GM21825 (cell line): ENCODE measurements around the gene TMEM225B.
"Not testable (repeated sequence)": the region's sequence is repeated elsewhere in the genome, so short reads cannot be mapped to it uniquely, and the experiment has no call there.

Experiments
- ATAC-seq: cut with Tn5 transposase; IDR thresholded peaks from one replicate; pipeline ENCODE4 v1.9.1; 2021; ENCODE audit warnings: mild to moderate bottlenecking, moderate library complexity; ENCODE audit not compliant: unreplicated experiment

The TMEM225B gene

DNA sequence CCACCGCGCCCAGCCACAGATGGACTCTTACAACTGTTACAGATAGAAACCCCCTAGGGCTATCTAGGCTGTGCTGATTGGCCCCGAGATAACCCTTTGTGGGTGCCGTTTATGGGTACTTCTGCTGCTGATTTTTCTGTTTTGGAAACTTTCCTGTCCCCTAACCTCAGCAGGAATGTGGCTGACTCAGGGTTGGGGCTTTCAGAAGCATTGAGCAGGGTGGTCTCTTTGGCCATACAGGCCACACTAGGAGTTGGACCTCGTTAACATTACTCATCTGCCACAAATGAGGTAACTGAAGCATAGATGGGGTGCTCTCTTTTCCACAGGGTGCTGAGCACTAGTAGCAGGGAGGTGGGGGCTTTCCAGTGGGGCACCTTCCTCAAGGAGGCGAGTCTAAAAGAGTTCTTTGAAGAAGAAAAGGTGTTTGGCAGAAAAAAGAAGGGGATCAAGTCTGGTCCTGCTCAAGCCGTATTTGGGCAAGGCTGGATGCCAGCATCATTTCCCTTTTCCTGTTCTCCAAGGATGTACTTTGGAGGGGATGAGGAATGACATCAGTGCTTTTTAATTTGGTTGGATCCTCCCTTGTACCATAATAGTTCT lies 25.1 kb downstream of the TMEM225B start:
- no peak for ATAC-seq

DNA sequence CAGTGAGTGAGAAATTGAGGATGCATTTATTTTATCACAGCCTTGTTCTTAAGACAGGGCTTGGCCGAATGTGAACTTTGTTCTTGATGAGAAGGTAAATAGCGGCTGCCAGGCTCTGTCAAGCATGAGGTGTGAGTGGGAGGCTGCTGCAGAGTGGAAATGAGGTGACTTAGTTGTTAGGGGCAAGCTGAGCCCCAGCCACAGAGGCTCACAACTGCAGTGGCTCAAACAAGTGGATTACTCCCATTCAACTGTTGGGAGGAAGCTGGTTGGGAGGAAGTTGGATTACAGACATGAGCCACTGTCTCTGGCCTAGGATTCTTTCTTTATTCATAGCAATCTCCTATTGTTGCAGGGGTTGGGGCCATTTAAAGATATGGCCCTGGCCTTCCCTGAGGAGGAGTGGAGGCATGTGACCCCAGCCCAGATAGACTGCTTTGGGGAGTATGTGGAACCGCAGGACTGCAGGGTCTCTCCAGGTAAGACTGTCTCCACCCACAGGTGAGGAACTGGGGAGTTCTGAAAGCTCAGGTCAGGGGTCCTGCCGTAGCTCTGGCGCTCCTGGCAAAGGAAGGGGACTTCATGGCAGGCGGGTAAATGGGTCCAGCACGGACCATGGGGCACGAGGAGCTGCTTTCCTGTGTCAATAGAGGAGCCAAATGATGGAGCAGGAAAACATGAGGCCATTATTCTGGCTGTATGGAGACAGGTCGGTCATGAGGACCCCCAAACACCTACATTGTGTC lies 25.8 kb downstream of the TMEM225B start:
- no peak for ATAC-seq

DNA sequence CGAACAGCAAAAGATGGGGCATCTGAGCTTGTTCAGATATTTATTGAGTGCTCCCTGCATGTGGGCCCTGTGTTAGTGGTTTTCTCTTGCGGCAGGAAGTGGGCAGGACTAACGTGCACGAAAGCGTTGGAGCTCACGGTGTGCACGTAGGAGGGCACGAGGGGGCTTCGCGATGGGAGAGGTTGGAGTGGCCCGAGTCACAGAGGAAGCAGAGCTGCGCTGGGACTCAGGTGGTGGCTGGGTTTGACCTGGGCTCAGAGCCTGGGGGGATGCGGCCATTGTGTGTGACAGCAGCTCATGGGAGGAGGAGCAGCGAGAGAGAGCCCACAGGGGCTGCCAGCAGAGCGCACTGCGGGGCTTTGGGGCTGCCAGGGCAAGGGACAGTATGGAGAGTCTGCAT lies 26.4 kb downstream of the TMEM225B start:
- ATAC-seq = no peak

DNA sequence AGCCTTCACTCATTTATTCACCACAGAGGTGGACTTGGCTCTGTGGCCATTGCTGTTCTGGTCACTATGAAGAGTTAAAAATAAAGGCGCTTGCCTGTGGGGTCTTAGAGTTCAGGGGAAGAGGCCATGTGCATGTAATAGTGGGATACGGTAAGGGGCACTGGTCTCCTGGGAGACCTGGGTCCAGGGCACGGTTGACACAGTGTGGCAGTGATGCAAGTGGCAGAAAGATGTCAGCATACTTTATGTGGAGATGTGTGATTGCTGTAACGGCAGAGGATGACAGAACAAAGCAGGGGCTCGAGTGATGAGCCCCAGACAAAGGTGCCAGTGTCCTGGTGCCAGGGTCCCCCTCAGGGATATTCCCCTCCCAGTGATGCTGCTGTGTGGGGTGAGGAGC lies 27.3 kb downstream of the TMEM225B start:
- no peak for ATAC-seq

DNA sequence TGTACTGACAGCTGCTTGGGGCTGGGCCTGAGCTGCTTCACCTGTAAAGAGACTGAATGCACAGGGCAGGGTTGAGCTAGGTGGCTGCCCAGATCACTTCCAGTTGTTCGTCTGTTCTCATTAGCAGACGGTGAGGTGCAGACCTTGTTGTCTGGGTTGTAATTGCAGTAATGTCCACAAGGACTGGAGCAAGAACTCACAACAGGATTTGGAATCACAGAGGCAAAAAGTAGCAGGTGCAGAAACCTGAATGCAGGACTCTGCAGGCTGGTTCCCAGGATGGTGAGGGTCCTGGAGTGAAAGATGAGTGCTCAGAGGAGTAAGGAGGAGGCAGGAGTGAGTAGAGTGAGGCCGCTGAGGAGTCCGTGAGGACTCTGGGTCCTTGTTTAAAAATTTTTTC lies 27.9 kb downstream of the TMEM225B start:
- ATAC-seq = no peak

DNA sequence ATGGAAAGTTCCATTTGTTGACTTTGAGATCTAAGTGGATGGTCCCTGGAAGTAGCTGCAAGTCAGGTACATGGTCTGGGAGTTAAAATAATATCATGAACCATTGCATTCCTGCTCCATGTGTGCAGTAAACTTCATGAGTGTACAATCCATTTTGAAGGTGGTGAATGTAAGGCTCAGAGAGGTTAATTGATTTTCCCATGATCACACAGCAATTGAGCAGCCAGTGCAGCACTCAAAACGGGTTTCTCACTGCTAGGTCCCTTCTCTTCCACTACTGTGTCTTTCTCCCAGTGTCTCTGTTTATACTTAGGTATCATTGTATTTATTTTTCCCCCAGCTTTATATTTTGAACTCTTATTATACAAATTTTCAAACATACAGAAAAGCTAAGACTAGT lies 28.6 kb downstream of the TMEM225B start:
- no peak for ATAC-seq

DNA sequence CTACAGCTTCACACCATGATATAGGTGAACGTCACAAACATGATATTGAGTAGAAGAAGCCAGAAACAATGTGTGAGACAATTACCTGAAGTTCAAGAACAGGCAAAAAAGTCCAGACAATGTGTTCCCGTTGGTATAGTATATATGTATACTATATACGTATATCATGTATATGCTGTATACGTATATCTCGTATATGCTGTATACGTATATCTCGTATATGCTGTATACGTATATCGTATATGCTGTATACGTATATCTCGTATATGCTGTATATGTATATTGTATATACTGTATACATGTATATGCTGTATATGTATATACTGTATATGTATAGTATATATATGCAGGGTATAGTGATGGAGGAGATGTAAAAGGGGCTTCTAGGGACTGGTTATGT lies 29.4 kb downstream of the TMEM225B start:
- no peak for ATAC-seq

DNA sequence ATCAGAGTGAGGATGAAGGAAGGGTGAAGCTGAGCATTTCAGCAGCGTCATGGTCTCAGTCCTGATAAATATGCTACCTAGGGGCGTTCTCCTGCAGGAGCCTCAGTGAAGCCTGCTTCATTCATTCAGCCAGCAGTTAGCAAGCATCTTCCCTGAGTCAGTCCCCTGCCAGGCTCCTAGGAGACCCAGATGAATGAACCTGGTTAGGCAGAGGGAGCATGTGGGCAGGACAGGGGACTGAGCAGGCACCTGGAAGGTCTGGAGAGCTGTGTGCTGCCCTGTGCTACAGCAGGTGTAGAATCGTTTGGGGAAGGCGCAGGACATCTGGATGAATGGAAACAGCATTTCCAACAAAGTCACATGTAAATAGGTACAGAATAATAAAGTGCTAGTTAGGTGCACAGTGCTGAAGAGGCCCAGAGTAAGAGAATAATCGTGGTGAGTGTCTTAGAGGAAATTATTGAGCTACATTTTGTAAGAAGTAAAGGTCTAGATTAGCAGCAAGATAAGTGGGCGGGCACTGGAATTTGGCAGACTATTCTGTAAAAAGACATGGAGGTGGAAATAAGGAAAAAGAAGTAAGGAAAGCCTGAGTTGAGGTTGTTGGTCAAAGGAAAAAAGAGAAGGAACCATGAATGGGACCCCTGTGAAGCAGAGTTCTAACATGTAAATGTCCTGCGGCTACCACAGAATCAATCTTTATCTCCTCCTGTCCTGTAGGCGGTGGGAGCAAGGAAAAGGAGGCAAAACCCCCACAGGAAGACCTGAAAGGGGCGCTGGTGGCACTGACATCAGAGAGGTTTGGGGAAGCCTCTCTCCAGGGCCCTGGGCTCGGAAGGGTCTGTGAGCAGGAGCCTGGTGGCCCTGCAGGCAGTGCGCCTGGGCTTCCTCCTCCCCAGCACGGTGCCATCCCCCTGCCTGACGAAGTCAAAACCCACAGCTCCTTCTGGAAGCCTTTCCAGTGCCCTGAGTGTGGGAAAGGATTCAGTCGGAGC lies 30.7 kb downstream of the TMEM225B start:
- ATAC-seq = no peak

DNA sequence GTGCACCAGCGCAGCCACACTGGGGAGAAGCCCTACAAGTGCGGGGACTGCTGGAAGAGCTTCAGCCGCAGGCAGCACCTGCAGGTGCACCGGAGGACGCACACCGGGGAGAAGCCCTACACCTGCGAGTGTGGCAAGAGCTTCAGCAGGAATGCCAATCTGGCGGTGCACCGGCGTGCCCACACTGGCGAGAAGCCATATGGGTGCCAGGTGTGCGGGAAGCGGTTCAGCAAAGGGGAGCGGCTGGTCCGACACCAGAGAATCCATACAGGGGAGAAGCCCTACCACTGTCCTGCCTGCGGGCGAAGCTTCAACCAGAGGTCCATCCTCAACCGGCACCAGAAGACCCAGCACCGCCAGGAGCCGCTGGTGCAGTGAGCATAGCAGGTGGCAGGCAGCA lies 31.6 kb downstream of the TMEM225B start:
- ATAC-seq = no peak

DNA sequence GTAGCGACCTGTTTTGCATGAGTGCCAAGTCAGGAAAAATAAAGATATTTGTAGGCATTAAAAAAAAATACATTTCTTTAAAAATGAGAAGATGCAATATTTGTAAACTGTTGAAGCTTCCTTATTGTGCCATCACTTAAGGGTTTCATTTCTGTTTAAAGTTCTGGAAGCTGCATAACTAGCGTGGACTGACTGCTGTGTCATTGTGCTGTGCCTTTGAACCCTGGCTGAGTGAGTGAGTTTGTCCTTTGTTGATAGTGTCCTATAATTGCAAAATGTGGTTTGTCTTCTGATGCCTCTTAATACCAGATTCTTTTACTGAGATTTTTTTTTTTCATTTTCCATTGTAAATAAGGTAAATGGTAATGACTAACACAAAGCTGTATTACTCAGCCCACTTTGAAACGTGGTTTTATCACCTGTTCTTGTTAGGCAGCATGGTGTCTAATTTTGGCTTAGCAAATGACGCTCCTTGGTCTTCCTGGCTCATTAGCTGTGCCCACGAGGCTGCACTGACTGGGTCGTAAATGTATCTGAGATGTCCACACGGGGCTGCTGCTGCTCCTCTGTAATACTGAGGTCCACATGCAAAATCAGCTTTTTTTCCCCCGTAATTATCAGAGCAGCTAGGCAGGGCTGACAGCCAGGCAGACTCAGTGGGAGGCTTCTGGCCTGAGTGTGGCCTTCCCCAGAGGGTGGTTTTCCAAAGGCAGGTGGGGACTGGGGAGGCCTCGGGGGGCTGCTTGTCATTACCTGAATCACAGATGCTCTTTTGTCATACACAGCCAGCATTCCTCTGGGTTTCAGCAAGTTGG lies 33.4 kb downstream of the TMEM225B start:
- no peak for ATAC-seq

DNA sequence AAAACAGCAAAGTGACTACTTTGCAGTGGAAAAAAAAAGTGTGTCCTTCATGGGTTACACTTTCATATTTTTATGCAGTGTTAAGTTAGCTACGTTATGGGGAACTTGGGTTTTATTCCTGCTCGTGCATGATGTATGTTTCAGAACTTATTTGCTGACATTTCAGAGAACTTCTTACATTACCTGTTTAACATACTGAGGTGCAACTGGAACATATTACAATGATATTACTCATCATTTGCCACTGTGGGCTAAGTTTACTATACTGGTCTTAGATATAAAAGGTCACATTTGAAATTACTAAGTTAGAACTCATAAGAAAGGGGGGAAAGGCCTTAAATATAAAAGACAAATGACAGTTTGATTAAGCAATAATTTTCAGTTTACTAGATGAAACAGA lies 39.3 kb downstream of the TMEM225B start:
- ATAC-seq = not testable (repeated sequence)

DNA sequence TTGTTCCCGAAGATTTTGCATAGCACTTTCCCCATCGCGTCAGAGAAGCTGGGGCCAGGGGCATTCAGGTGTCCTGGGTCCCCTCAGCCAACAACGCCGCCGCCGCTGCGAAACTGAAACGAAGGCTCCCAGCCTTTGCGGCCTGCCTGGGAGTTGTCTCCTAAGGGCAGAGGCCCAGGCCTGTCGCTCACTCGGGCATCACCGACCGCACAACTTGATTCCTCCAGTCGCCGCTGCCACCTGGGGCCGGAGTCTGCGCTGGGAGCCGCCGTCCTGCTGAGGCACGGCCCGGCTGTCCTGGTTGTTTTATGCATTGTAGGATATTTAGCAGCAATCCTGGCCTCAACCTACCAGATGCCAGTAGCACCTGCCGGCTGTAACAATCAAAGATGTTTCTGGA lies 40.7 kb downstream of the TMEM225B start:
- no peak for ATAC-seq

DNA sequence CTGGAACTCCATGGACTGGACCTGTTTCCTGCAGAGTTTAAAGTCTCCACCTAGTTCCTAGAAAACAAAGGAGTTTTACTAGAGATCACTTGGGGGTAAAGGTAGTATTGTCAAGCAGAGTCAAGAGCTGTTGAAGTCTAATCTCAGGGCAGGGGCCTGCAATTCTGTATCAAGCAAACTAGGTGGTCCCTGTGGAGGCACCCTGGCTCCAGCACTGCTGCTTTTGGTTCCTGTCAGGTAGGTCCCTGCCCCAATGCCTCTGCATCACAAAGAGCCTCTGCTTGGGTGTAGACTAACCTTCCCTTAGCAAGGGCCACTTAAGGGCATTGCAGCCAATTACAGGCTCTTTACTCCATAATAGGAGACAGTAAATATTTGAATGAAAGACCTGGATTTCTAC lies 41.2 kb downstream of the TMEM225B start:
- no peak for ATAC-seq

DNA sequence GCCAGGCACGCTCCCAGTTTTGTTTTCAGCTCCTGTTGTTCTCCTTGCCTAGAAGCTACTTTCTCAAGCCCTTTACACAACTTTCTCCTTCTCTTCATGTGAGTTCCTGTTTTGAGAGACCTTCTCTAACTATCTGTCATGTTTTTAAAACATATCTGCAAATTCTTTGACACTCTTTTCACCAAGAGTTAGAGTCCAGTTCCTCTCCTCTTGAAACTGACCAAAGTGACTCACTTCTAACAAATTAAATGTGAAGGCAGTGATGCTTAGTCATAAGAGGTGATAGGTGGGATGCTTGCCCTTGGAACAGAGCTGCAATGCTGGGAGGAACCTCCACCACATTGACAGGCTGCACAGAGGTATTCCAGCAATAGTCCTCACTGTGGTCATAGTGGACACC lies 44.0 kb downstream of the TMEM225B start:
- no peak for ATAC-seq

DNA sequence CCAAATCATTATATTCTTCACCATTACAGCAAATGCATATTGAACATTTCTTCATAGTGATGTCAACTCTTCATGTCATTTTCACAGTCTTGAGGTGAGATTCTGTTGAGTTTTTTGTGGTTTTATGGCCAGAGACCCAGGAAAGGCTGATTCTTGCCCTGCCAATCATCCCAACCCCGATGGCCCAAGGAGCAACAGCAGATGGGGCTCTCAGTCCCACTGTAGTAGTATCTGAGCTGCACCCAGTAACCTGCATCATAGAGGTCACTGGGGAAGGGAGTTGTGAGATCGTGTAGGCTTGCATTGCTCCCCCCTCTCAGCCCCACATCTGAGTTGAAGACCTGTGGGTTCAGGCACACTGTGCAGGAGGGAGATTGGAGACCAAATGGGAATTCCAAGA lies 45.4 kb downstream of the TMEM225B start:
- ATAC-seq = no peak

DNA sequence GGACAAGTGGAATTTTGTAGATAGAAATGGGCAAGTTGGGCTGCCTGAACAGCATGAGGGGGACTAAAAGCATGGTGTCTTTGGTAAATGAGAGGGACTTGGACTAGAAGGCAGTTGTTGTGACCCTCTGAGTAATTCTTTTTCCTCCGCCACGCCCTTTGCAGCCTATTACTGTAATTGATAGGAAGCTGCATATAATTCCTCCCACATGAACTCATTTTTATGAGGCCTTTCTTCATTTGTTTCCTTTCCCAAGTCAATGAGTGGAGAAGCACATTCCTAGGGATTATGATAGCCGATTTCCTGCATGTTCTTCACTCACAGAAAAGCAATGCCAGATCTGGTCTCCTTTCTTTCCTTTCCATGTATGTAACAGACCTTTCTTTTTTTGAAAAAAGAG lies 46.4 kb downstream of the TMEM225B start:
- no peak for ATAC-seq

DNA sequence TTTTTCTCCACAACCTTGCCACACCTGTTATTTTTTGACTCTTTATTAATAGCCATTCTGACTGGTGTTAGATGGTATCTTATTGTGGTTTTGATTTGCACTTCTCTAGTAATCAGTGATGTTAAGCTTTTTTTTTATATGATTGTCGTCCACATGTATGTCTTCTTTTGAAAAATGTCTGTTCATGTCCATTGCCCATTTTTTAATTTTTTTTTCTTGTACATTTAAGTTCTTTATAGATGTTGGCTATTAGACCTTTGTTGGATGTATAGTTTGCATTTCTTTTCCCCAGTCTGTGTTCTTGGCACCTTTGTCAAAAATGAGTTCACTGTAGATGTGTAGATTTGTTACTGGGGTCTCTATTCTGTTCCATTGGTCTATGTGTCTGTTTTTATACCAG lies 47.5 kb downstream of the TMEM225B start:
- no peak for ATAC-seq

DNA sequence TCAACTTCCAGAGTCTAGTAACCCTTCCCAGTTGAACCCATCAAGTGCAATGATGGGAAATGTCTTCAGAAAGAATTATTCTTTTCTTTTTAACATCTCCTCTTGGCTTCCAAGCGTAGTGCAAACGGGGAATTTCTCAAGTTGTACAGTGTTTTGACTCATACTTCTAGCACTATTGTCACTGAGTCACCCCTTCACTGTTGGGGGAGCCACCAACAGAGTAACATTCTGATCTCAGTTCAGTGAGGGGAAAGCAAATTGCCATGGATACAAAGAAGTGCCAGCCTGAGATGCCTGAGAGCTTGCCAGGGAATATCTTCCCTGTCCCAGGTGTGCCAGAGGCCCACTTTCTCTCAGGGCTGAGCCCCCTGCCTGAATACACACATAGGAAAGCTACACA lies 50.8 kb downstream of the TMEM225B start:
- no peak for ATAC-seq

DNA sequence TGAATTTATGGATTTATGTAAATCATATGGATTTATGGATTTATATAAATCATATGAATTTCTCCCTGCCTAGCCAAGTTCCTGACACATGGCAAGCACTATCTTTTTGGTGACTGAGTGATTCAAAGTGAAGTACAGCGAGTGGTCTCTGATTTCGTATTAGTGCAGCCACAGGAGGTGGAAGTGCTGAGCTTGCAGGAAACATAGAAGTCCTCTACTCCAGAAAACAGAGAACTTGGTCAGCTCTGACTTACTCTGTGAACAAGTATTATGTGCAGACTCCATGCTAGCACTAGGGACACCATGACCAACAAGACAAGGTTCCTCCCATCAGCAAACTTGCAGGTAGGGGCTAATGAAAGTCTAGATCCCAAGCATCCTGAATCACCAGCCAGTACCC lies 53.2 kb downstream of the TMEM225B start:
- ATAC-seq = no peak

DNA sequence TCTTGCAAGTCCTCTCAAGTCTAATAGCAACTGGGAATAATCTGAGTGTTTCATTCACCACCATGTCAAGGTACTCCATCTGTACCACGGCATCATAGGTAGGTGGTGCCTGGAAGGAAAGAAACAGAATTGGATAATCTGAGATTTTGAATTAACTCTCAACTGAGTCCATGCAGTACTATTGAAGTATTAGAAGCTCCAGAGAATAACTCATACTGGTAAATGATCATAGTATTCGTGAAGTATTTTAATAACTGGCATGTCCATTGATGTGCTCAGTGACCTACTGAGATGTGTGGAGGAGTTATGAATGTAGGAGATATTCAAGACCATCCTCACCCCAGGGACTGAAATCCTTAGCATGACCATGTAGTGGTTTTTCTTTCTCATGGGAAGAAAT lies 54.6 kb downstream of the TMEM225B start:
- no peak for ATAC-seq

DNA sequence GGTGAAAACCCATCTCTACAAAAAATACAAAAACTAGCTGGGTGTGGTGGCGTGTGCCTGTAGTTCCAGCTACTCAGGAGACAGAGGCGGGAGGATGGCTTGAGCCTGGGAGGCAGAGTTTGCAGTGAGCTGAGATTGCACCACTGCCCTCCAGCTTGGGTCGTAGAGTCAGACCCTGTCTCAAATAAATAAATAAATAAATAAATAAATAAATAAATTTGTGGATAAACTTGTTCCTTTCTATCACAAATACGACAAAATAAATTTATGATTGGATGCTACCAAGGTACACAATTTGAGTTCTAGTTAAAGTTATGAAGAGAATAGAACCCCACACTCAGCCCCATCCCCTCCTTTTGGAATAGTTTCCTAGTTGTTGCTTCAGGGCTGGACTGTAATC lies 55.2 kb downstream of the TMEM225B start:
- not testable (repeated sequence) for ATAC-seq
